PC-9 (cell line): ENCODE measurements around the gene CCDC174.

Source experiments
- EZH2 ChIP-seq: fragments of 200-600 bp; sonication (generic); IDR thresholded peaks from 2 replicates; pipeline ENCODE4 v1.8.0; 2017; ENCODE audit warnings: antibody characterized with exemption, low read depth
- TF ChIP-seq, protein P1 (sequence below): fragments of 200-600 bp; sonication (generic); conservative IDR thresholded peaks from 2 replicates; pipeline ENCODE4 v1.6.1; 2017; ENCODE audit warnings: mixed run types, antibody characterized with exemption, mild to moderate bottlenecking, moderate library complexity

DNA sequence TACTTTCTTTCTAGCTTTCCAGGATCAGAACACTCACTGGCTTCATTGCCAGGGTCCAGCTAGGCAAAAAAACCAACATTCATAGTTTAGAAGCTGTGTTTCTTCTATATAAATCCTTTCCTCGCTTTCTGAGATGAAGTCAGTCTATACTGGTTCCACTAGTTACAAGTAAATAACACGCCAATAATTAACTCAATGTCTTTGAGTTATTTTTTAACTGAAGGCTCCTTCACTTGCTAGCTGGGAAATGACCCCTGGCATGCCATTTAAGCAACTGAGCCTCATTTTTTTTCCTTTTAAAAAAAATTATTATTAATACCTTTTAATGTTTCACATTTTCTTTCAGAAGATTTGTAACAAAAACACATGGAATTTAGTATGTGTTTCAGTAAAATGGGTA is 2.1 kb upstream of the CCDC174 start:
- TF ChIP-seq, protein P1, sequence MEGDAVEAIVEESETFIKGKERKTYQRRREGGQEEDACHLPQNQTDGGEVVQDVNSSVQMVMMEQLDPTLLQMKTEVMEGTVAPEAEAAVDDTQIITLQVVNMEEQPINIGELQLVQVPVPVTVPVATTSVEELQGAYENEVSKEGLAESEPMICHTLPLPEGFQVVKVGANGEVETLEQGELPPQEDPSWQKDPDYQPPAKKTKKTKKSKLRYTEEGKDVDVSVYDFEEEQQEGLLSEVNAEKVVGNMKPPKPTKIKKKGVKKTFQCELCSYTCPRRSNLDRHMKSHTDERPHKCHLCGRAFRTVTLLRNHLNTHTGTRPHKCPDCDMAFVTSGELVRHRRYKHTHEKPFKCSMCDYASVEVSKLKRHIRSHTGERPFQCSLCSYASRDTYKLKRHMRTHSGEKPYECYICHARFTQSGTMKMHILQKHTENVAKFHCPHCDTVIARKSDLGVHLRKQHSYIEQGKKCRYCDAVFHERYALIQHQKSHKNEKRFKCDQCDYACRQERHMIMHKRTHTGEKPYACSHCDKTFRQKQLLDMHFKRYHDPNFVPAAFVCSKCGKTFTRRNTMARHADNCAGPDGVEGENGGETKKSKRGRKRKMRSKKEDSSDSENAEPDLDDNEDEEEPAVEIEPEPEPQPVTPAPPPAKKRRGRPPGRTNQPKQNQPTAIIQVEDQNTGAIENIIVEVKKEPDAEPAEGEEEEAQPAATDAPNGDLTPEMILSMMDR: no peak
- no peak for TF ChIP-seq EZH2
